Heart left ventricle (tissue), 13 donors: ENCODE measurements around the gene ADAMTS12.

Experiments
- CTCF ChIP-seq, 12 donors: fragments of 200-600 bp; sonication (generic) in 4 of 12; IDR thresholded peaks; one replicate each; pipeline versions ENCODE4 v1.5.0 to v1.8.0; 2018 to 2022; ENCODE audit warnings: antibody characterized with exemption in 12 of 12, mild to moderate bottlenecking in 5 of 12
- POLR2A ChIP-seq, 2 donors: fragments of 450-650 bp; IDR thresholded peaks; one replicate each; pipeline ENCODE4 v1.6.1; 2017; ENCODE audit warnings: antibody characterized with exemption in 2 of 2, mild to moderate bottlenecking in 2 of 2, moderate library complexity in 2 of 2
- donor health status: ischemic (EF 13 %, LVEDD 7.1; RV severe dilation, severe dysfunction).
- donor health status: DM: no; HTN: yes; CAD: no.
- donor health status: DM: no; HTN: no; CAD: no.
- donor health status: ischemic (EF 25% LVEDD 6.9; RV normal size, moderate dysfunction).
- donor health status: ischemic (EF 25% LVEDD 5.7; RV mildly dilated, moderate dysfunction).
- donor health status: ischemic (EF 35%, LVEDD 5.7; RV mildly dilated, moderate dysfunction).
- donor health status: nonischemic (EF 11% LVEDD 7.7; RV severe dilation, severe dysfunction).
- donor health status: DM: yes; HTN: yes; CAD: no.
- donor health status: PGD.
- donor health status: ischemic (EF 29% LVEDD 5.4; RV normal size, mild dysfunction).
- donor health status: nonischemic (EF 23%, LVEDD 6.1; RV moderate dilation, normal function).

DNA sequence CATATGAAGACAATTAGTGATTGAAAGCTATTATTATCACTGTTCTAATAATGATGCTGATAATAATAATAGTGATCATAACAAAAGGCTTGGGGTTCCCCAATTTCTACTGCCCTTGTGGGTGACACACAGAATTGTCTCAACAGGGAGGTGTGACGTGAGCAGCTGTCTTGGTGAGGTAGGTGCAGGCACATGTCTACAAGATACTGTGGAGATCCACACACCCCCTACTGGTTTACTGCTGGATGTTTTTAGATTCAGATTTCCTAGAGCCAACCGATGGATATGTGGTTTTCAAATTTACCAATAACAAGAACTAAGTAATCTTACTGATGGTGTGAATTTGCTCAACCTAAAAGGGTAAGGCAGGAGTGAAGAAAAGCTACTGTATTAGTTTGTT lies 312.0 kb downstream of the ADAMTS12 start:
- TF ChIP-seq CTCF (IDR thresholded peaks at IDR 0.05) (no peak), POLR2A (IDR thresholded peaks at IDR 0.05) (no peak)
